ENCODE measurements around the gene FPR3.

DNA sequence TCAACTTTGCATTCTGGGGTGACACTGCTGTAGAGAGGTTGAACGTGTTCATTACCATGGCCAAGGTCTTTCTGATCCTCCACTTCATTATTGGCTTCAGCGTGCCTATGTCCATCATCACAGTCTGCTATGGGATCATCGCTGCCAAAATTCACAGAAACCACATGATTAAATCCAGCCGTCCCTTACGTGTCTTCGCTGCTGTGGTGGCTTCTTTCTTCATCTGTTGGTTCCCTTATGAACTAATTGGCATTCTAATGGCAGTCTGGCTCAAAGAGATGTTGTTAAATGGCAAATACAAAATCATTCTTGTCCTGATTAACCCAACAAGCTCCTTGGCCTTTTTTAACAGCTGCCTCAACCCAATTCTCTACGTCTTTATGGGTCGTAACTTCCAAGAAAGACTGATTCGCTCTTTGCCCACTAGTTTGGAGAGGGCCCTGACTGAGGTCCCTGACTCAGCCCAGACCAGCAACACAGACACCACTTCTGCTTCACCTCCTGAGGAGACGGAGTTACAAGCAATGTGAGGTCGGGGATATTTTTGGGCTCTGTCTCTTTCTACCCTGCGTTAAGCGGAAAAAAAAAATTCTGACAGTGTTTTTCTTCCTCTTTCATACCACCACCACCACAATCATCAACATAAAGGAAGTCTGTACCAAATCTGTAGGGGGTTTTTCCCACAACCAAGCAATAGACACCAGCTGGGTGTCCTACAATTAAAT lies 29.5 kb downstream of the FPR3 start:
- TF ChIP-seq, protein P1, sequence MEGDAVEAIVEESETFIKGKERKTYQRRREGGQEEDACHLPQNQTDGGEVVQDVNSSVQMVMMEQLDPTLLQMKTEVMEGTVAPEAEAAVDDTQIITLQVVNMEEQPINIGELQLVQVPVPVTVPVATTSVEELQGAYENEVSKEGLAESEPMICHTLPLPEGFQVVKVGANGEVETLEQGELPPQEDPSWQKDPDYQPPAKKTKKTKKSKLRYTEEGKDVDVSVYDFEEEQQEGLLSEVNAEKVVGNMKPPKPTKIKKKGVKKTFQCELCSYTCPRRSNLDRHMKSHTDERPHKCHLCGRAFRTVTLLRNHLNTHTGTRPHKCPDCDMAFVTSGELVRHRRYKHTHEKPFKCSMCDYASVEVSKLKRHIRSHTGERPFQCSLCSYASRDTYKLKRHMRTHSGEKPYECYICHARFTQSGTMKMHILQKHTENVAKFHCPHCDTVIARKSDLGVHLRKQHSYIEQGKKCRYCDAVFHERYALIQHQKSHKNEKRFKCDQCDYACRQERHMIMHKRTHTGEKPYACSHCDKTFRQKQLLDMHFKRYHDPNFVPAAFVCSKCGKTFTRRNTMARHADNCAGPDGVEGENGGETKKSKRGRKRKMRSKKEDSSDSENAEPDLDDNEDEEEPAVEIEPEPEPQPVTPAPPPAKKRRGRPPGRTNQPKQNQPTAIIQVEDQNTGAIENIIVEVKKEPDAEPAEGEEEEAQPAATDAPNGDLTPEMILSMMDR (conservative IDR thresholded peaks at IDR 0.05): no peak
- TF ChIP-seq EZH2 (IDR thresholded peaks at IDR 0.05; ENCODE audit: low read depth): no peak

All from PC-9 (cell line).